PFSK-1 (cell line): ENCODE results near the gene PRKN.

ENCODE experiments used
- FOXP2 ChIP-seq: optimal IDR thresholded peaks from 2 replicates; pipeline ENCODE3; 2011; ENCODE audit warnings: borderline replicate concordance, control low read depth, inconsistent platforms; ENCODE audit not compliant: insufficient read depth; ENCODE audit errors: extremely low read length, extremely low read depth
- POLR2AphosphoS5 ChIP-seq: IDR thresholded peaks from 2 replicates; pipeline ENCODE4 v1.6.1; 2012; ENCODE audit warnings: low read depth, mild to moderate bottlenecking, control low read depth, low read length, moderate library complexity
- REST ChIP-seq, 2 experiments: IDR thresholded peaks; 2 replicates each; pipeline versions ENCODE4 v1.6.1 to v1.8.0; 2011 to 2012; ENCODE audit warnings: low read depth in 2 of 2, low read length in 2 of 2, control low read depth in 1 of 2, inconsistent platforms in 1 of 2, mild to moderate bottlenecking in 1 of 2, moderate library complexity in 1 of 2; ENCODE audit not compliant: insufficient read depth in 1 of 2
- SIN3A ChIP-seq: IDR thresholded peaks from 2 replicates; pipeline ENCODE4 v1.6.1; 2012; ENCODE audit warnings: mild to moderate bottlenecking, low read length, moderate library complexity, borderline replicate concordance; ENCODE audit not compliant: insufficient read depth
- TAF1 ChIP-seq: IDR thresholded peaks from 2 replicates; pipeline ENCODE4 v1.6.1; 2012; ENCODE audit warnings: low read length, control low read depth, borderline replicate concordance; ENCODE audit not compliant: insufficient read depth

PRKN gene

GRCh38 chr6:162666246-162666645 is 61.3 kb downstream of the PRKN start:
- no peak for TF ChIP-seq POLR2AphosphoS5
- no peak for TF ChIP-seq TAF1
- TF ChIP-seq SIN3A: no peak

GRCh38 chr6:162653808-162654207 is 73.8 kb downstream of the PRKN start:
- TF ChIP-seq SIN3A: no peak
- TF ChIP-seq REST (IDR thresholded peaks at IDR 0.05; ENCODE audit: insufficient read depth in 1 of 2, low read depth in 2 of 2, low read length in 2 of 2): no peak
- TF ChIP-seq TAF1: no peak

- no peak for TF ChIP-seq TAF1
- TF ChIP-seq SIN3A: no peak
- no peak for TF ChIP-seq POLR2AphosphoS5
- no peak for TF ChIP-seq REST (IDR thresholded peaks at IDR 0.05; ENCODE audit: insufficient read depth in 1 of 2, low read depth in 2 of 2, low read length in 2 of 2)
- TF ChIP-seq FOXP2: no peak
These were observed 76.1 kb downstream of the PRKN start for GRCh38 chr6:162651505-162651904.

- TF ChIP-seq SIN3A: no peak
- TF ChIP-seq TAF1: no peak
- TF ChIP-seq REST (IDR thresholded peaks at IDR 0.05; ENCODE audit: insufficient read depth in 1 of 2, low read depth in 2 of 2, low read length in 2 of 2): no peak
- no peak for TF ChIP-seq FOXP2
- no peak for TF ChIP-seq POLR2AphosphoS5
These were observed 78.3 kb downstream of the PRKN start for GRCh38 chr6:162649271-162649670.

- TF ChIP-seq TAF1 (no peak), SIN3A (no peak), FOXP2 (no peak), REST (IDR thresholded peaks at IDR 0.05; ENCODE audit: insufficient read depth in 1 of 2, low read depth in 2 of 2, low read length in 2 of 2) (no peak), POLR2AphosphoS5 (no peak)
These were observed 83.4 kb downstream of the PRKN start for GRCh38 chr6:162644153-162644552.

GRCh38 chr6:162640756-162641155 is 86.8 kb downstream of the PRKN start:
- TF ChIP-seq TAF1 (no peak), REST (IDR thresholded peaks at IDR 0.05; ENCODE audit: insufficient read depth in 1 of 2, low read depth in 2 of 2, low read length in 2 of 2) (no peak), SIN3A (no peak), FOXP2 (no peak), POLR2AphosphoS5 (no peak)
